ENCODE data around the gene SYCE3. TPM values are rescaled to one million over a fixed set of nuclear protein-coding genes. Genes with fewer than 3 reads are reported as not detected.

Gene SYCE3
- polyA plus RNA-seq, 1 of the 3 experiments (the other 2 are of a cell fraction), result 3.6 TPM

DNA sequence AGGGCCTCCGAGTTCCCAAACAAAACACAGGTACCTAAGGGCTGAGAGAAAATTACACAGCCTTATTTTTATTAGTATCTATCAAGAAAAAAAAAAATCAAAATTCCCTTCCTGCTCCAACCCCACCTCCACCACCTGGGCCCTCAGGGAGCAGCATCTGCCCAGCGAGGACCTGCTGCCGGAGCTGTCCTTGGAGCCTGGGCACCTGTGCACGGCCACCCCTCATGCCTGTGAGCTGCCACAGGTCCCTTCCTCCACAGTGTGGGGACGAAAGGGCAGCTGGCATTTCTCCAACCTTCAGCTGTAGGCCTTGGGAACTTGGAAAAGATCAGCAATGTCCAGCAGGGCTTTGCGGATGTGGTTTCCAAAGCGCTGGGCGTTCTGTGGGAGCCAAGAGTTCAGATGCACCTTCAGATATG is 6.3 kb upstream of the SYCE3 start:
- no peak overlapping the region for H3K4me2 ChIP-seq
- no peak overlapping the region for H3K27ac ChIP-seq (ENCODE audit: low read depth in 2 of 2, low read length in 1 of 2)
- no peaks in the 10 kb centered on the region for H4K20me1 ChIP-seq (ENCODE audit: insufficient read depth)
- peaks cover 0 to 53% of the 10 kb centered on the region in 2 experiments for H3K36me3 ChIP-seq (replicated peaks in 1 of 2; ENCODE audit: control insufficient read depth in 1 of 2, insufficient read depth in 2 of 2, low read length in 1 of 2)
- no peak for DNase-seq
- H3K9me3 ChIP-seq, result no peaks in the 10 kb centered on the region
- TF ChIP-seq RXRA (IDR thresholded peaks at IDR 0.05; ENCODE audit: borderline replicate concordance, low read depth) (no peak), GABPA (IDR thresholded peaks at IDR 0.05; ENCODE audit: low read depth) (no peak), NRF1 (IDR thresholded peaks at IDR 0.05; ENCODE audit: low read depth, low read length) (no peak), CHD2 (IDR thresholded peaks at IDR 0.05; ENCODE audit: low read length, partially characterized antibody) (no peak)
- no peak overlapping the region for H3K4me3 ChIP-seq (ENCODE audit: low read depth in 2 of 2, low read length in 1 of 2)
- CTCF ChIA-PET, result interaction anchor here (0.9 to 1.6 kb wide), 3 partner anchors 43 to 52 kb away, joined by 3 to 5 read pairs (median 3); partner anchors contain the start of gene SCO2
- H3K9ac ChIP-seq, result no peak overlapping the region
- H3K9me2 ChIP-seq, result no peaks in the 10 kb centered on the region
- H3K27me3 ChIP-seq (ENCODE audit: insufficient read depth), result no peaks in the 10 kb centered on the region
- no peaks in the 10 kb centered on the region for H3K79me2 ChIP-seq (ENCODE audit: insufficient read depth)
- POLR2A ChIA-PET, result no interaction called here
- H3K4me1 ChIP-seq (ENCODE audit: control insufficient read depth in 1 of 2, insufficient read depth in 2 of 2, low read depth in 1 of 2, low read length in 1 of 2), result no peaks in the 10 kb centered on the region
- H2AFZ ChIP-seq (ENCODE audit: low read depth), result no peak overlapping the region
- no peaks in the 10 kb centered on the region for H3F3A ChIP-seq (replicated peaks; ENCODE audit: insufficient read depth)
- WGBS (ENCODE audit: low lambda C conversion rate), result 90% methylated on average over 2 of the region's 8 CpGs

DNA sequence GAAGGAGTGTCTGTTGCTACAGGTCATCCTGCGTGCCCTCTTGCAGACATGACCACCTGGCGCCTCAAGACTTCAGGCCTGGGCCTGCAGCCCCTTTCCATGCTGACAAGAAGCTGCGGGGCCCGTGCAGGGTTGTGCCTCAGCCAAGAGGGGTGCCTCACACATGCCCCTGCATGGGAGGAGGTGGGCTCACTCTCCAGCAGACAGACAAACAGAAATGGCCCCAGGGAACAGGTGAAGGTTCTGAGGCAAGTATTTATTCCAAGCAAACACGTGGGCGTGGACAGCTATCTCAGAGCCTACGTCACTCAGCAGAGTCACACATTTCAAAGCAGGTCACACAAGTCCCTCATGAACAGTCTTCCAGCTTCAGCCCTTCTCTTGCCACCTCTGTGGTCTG is 5.9 kb upstream of the SYCE3 start:
- DNase-seq, result no peak
- peaks cover 0 to under 1% of the 10 kb centered on the region in 2 experiments; a peak in 1 of 4 replicates for H3K4me1 ChIP-seq (ENCODE audit: control insufficient read depth in 1 of 2, insufficient read depth in 2 of 2, low read depth in 1 of 2, low read length in 1 of 2)
- 85% methylated on average over 7 of the region's 7 CpGs for WGBS (ENCODE audit: low lambda C conversion rate)
- no peak overlapping the region for H3K27ac ChIP-seq (ENCODE audit: low read depth in 2 of 2, low read length in 1 of 2)
- no peaks in the 10 kb centered on the region for H3F3A ChIP-seq (replicated peaks; ENCODE audit: insufficient read depth)
- no peak overlapping the region for H2AFZ ChIP-seq (ENCODE audit: low read depth)
- H4K20me1 ChIP-seq (ENCODE audit: insufficient read depth), result no peaks in the 10 kb centered on the region
- H3K9ac ChIP-seq, result no peak overlapping the region
- H3K36me3 ChIP-seq (replicated peaks in 1 of 2; ENCODE audit: control insufficient read depth in 1 of 2, insufficient read depth in 2 of 2, low read length in 1 of 2), result peaks cover 0 to 49% of the 10 kb centered on the region in 2 experiments
- no peaks in the 10 kb centered on the region for H3K79me2 ChIP-seq (ENCODE audit: insufficient read depth)
- H3K4me2 ChIP-seq, result no peak overlapping the region
- no peaks in the 10 kb centered on the region for H3K27me3 ChIP-seq (ENCODE audit: insufficient read depth)
- no peaks in the 10 kb centered on the region for H3K9me2 ChIP-seq
- no peaks in the 10 kb centered on the region for H3K9me3 ChIP-seq
- ChIA-PET CTCF (interaction anchor here (0.9 to 1.3 kb wide), 2 partner anchors 43 to 52 kb away, joined by 3 read pairs; partner anchors contain the start of gene SCO2), POLR2A (no interaction called here)
- TF ChIP-seq RCOR1 (IDR thresholded peaks at IDR 0.05; ENCODE audit: low read length) (no peak), NRF1 (IDR thresholded peaks at IDR 0.05; ENCODE audit: low read depth, low read length) (no peak), SIN3A (IDR thresholded peaks at IDR 0.05; ENCODE audit: borderline replicate concordance, low read depth, low read length) (no peak), FOSL2 (IDR thresholded peaks at IDR 0.05; ENCODE audit: borderline replicate concordance, low read depth) (no peak), ELF1 (IDR thresholded peaks at IDR 0.05) (no peak), FOXJ3 (CRISPR knock-in tag; IDR thresholded peaks at IDR 0.05) (no peak), GATA2 (CRISPR knock-in tag; IDR thresholded peaks at IDR 0.05) (no peak), RXRA (IDR thresholded peaks at IDR 0.05; ENCODE audit: borderline replicate concordance, low read depth) (no peak), POLR2AphosphoS5 (IDR thresholded peaks at IDR 0.05; ENCODE audit: low read depth, low read length) (no peak), MXI1 (IDR thresholded peaks at IDR 0.05; ENCODE audit: low read depth, low read length) (no peak), GABPA (IDR thresholded peaks at IDR 0.05; ENCODE audit: low read depth) (no peak), TAF1 (IDR thresholded peaks at IDR 0.05; ENCODE audit: borderline replicate concordance, low read depth, low read length) (no peak)
- TF ChIP-seq, protein P1, sequence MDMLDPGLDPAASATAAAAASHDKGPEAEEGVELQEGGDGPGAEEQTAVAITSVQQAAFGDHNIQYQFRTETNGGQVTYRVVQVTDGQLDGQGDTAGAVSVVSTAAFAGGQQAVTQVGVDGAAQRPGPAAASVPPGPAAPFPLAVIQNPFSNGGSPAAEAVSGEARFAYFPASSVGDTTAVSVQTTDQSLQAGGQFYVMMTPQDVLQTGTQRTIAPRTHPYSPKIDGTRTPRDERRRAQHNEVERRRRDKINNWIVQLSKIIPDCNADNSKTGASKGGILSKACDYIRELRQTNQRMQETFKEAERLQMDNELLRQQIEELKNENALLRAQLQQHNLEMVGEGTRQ (IDR thresholded peaks at IDR 0.05; ENCODE audit: borderline replicate concordance, low read depth, low read length), result no peak
- TF ChIP-seq, protein P2, sequence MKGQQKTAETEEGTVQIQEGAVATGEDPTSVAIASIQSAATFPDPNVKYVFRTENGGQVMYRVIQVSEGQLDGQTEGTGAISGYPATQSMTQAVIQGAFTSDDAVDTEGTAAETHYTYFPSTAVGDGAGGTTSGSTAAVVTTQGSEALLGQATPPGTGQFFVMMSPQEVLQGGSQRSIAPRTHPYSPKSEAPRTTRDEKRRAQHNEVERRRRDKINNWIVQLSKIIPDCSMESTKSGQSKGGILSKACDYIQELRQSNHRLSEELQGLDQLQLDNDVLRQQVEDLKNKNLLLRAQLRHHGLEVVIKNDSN (IDR thresholded peaks at IDR 0.05; ENCODE audit: borderline replicate concordance, low read depth), result no peak
- TF ChIP-seq, protein P3, sequence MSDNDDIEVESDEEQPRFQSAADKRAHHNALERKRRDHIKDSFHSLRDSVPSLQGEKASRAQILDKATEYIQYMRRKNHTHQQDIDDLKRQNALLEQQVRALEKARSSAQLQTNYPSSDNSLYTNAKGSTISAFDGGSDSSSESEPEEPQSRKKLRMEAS (IDR thresholded peaks at IDR 0.05; ENCODE audit: low read depth), result no peak
- TF ChIP-seq, protein P4, sequence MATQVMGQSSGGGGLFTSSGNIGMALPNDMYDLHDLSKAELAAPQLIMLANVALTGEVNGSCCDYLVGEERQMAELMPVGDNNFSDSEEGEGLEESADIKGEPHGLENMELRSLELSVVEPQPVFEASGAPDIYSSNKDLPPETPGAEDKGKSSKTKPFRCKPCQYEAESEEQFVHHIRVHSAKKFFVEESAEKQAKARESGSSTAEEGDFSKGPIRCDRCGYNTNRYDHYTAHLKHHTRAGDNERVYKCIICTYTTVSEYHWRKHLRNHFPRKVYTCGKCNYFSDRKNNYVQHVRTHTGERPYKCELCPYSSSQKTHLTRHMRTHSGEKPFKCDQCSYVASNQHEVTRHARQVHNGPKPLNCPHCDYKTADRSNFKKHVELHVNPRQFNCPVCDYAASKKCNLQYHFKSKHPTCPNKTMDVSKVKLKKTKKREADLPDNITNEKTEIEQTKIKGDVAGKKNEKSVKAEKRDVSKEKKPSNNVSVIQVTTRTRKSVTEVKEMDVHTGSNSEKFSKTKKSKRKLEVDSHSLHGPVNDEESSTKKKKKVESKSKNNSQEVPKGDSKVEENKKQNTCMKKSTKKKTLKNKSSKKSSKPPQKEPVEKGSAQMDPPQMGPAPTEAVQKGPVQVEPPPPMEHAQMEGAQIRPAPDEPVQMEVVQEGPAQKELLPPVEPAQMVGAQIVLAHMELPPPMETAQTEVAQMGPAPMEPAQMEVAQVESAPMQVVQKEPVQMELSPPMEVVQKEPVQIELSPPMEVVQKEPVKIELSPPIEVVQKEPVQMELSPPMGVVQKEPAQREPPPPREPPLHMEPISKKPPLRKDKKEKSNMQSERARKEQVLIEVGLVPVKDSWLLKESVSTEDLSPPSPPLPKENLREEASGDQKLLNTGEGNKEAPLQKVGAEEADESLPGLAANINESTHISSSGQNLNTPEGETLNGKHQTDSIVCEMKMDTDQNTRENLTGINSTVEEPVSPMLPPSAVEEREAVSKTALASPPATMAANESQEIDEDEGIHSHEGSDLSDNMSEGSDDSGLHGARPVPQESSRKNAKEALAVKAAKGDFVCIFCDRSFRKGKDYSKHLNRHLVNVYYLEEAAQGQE (IDR thresholded peaks at IDR 0.05; ENCODE audit: low read depth, low read length), result no peak
- TF ChIP-seq, protein P5, sequence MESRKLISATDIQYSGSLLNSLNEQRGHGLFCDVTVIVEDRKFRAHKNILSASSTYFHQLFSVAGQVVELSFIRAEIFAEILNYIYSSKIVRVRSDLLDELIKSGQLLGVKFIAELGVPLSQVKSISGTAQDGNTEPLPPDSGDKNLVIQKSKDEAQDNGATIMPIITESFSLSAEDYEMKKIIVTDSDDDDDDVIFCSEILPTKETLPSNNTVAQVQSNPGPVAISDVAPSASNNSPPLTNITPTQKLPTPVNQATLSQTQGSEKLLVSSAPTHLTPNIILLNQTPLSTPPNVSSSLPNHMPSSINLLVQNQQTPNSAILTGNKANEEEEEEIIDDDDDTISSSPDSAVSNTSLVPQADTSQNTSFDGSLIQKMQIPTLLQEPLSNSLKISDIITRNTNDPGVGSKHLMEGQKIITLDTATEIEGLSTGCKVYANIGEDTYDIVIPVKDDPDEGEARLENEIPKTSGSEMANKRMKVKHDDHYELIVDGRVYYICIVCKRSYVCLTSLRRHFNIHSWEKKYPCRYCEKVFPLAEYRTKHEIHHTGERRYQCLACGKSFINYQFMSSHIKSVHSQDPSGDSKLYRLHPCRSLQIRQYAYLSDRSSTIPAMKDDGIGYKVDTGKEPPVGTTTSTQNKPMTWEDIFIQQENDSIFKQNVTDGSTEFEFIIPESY (IDR thresholded peaks at IDR 0.05; ENCODE audit: borderline replicate concordance, low read depth), result no peak
- H3K4me3 ChIP-seq (ENCODE audit: low read depth in 2 of 2, low read length in 1 of 2), result no peak overlapping the region
